ENCODE measurements around the gene RNF186.

RNF186 gene

GRCh38 chr1:19775317-19775716, 39.8 kb downstream of the RNF186 start:
- Histone ChIP-seq H3K79me2 (ENCODE audit: insufficient read depth, low read length) (no peaks in the 10 kb centered on the region), H3K9me3 (ENCODE audit: insufficient read depth, low read depth, low read length) (no peaks in the 10 kb centered on the region), H4K20me1 (ENCODE audit: insufficient read depth, low read length, poor library complexity, severe bottlenecking) (no peaks in the 10 kb centered on the region), H3K9me2 (replicated peaks; ENCODE audit: low read depth, low read length) (no peaks in the 10 kb centered on the region), H3F3A (ENCODE audit: low read depth) (no peaks in the 10 kb centered on the region), H2AFZ (ENCODE audit: low read length) (no peak overlapping the region), H3K27me3 (ENCODE audit: insufficient read depth, low read length, poor library complexity, severe bottlenecking) (no peaks in the 10 kb centered on the region), H3K9ac (ENCODE audit: low read depth, low read length, poor library complexity, severe bottlenecking) (no peak overlapping the region), H3K4me1 (ENCODE audit: insufficient read depth, low read length, poor library complexity, severe bottlenecking) (no peaks in the 10 kb centered on the region), H3K4me2 (ENCODE audit: low read depth, low read length, poor library complexity, severe bottlenecking) (no peak overlapping the region), H3K4me3 (ENCODE audit: low read length, poor library complexity, severe bottlenecking) (no peak overlapping the region), H3K36me3 (ENCODE audit: insufficient read depth, low read length) (peaks cover 10% of the 10 kb centered on the region; the same call in 1 of the 2 replicates)
- no peak for TF ChIP-seq CTCF (conservative IDR thresholded peaks at IDR 0.05; ENCODE audit: low read length)
- no peak for TF ChIP-seq EZH2phosphoT487 (IDR thresholded peaks at IDR 0.05; ENCODE audit: borderline replicate concordance)

- Histone ChIP-seq H3K9me3 (ENCODE audit: insufficient read depth, low read depth, low read length) (no peaks in the 10 kb centered on the region), H3K4me2 (ENCODE audit: low read depth, low read length, poor library complexity, severe bottlenecking) (no peak overlapping the region), H3K36me3 (ENCODE audit: insufficient read depth, low read length) (peaks cover 4% of the 10 kb centered on the region; the same call in 1 of the 2 replicates), H3K9me2 (replicated peaks; ENCODE audit: low read depth, low read length) (no peaks in the 10 kb centered on the region), H4K20me1 (ENCODE audit: insufficient read depth, low read length, poor library complexity, severe bottlenecking) (no peaks in the 10 kb centered on the region), H3K9ac (ENCODE audit: low read depth, low read length, poor library complexity, severe bottlenecking) (no peak overlapping the region), H3K79me2 (ENCODE audit: insufficient read depth, low read length) (no peaks in the 10 kb centered on the region), H3K27me3 (ENCODE audit: insufficient read depth, low read length, poor library complexity, severe bottlenecking) (no peaks in the 10 kb centered on the region), H2AFZ (ENCODE audit: low read length) (no peak overlapping the region), H3K4me1 (ENCODE audit: insufficient read depth, low read length, poor library complexity, severe bottlenecking) (no peaks in the 10 kb centered on the region), H3F3A (ENCODE audit: low read depth) (no peaks in the 10 kb centered on the region), H3K4me3 (ENCODE audit: low read length, poor library complexity, severe bottlenecking) (no peak overlapping the region)
- TF ChIP-seq EZH2phosphoT487 (IDR thresholded peaks at IDR 0.05; ENCODE audit: borderline replicate concordance) (no peak), CTCF (conservative IDR thresholded peaks at IDR 0.05; ENCODE audit: low read length) (no peak)
These were observed 40.8 kb downstream of the RNF186 start for GRCh38 chr1:19774180-19774785.

GRCh38 chr1:19773485-19773884, 41.6 kb downstream of the RNF186 start:
- TF ChIP-seq CTCF (conservative IDR thresholded peaks at IDR 0.05; ENCODE audit: low read length) (no peak), EZH2phosphoT487 (IDR thresholded peaks at IDR 0.05; ENCODE audit: borderline replicate concordance) (no peak)
- no peaks in the 10 kb centered on the region for H3F3A ChIP-seq (ENCODE audit: low read depth)
- no peaks in the 10 kb centered on the region for H3K4me1 ChIP-seq (ENCODE audit: insufficient read depth, low read length, poor library complexity, severe bottlenecking)
- no peak overlapping the region for H2AFZ ChIP-seq (ENCODE audit: low read length)
- H3K4me3 ChIP-seq (ENCODE audit: low read length, poor library complexity, severe bottlenecking): no peak overlapping the region
- H4K20me1 ChIP-seq (ENCODE audit: insufficient read depth, low read length, poor library complexity, severe bottlenecking): no peaks in the 10 kb centered on the region
- H3K79me2 ChIP-seq (ENCODE audit: insufficient read depth, low read length): no peaks in the 10 kb centered on the region
- H3K36me3 ChIP-seq (ENCODE audit: insufficient read depth, low read length): peaks cover 1% of the 10 kb centered on the region; the same call in 1 of the 2 replicates
- no peaks in the 10 kb centered on the region for H3K9me2 ChIP-seq (replicated peaks; ENCODE audit: low read depth, low read length)
- no peaks in the 10 kb centered on the region for H3K9me3 ChIP-seq (ENCODE audit: insufficient read depth, low read depth, low read length)
- no peaks in the 10 kb centered on the region for H3K27me3 ChIP-seq (ENCODE audit: insufficient read depth, low read length, poor library complexity, severe bottlenecking)
- no peak overlapping the region for H3K9ac ChIP-seq (ENCODE audit: low read depth, low read length, poor library complexity, severe bottlenecking)
- no peak overlapping the region for H3K4me2 ChIP-seq (ENCODE audit: low read depth, low read length, poor library complexity, severe bottlenecking)
